Parathyroid adenoma (tissue), 2 donors: ENCODE measurements around the gene TMEM25.

ENCODE experiments used
- H2AFZ ChIP-seq: fragments of 300-600 bp; sonication (generic); one replicate; pipeline ENCODE4 v1.7.0; 2017; ENCODE audit warnings: antibody characterized with exemption, mild to moderate bottlenecking
- H3K27ac ChIP-seq: fragments of 300-600 bp; sonication (generic); one replicate; pipeline ENCODE4 v1.7.0; 2017
- H3K27me3 ChIP-seq: fragments of 300-600 bp; sonication (generic); one replicate; pipeline ENCODE4 v1.7.0; 2017; ENCODE audit warnings: low read length; ENCODE audit not compliant: control insufficient read depth, insufficient read depth
- H3K36me3 ChIP-seq: fragments of 300-600 bp; sonication (generic); one replicate; pipeline ENCODE4 v1.7.0; 2017; ENCODE audit warnings: low read length; ENCODE audit not compliant: control insufficient read depth, insufficient read depth
- H3K4me1 ChIP-seq: fragments of 300-600 bp; sonication (generic); one replicate; pipeline ENCODE4 v1.7.0; 2017; ENCODE audit warnings: control low read depth
- H3K4me2 ChIP-seq: fragments of 300-600 bp; sonication (generic); one replicate; pipeline ENCODE4 v1.7.0; 2017; ENCODE audit warnings: low read length
- H3K4me3 ChIP-seq: fragments of 300-600 bp; sonication (generic); one replicate; pipeline ENCODE4 v1.7.0; 2017; ENCODE audit warnings: low read depth, low read length
- H3K79me2 ChIP-seq: fragments of 300-600 bp; sonication (generic); one replicate; pipeline ENCODE4 v1.7.0; 2017; ENCODE audit warnings: control low read depth
- H3K9ac ChIP-seq: fragments of 300-600 bp; sonication (generic); one replicate; pipeline ENCODE4 v1.7.0; 2017; ENCODE audit warnings: mild to moderate bottlenecking
- H3K9me3 ChIP-seq: fragments of 300-600 bp; sonication (generic); one replicate; pipeline ENCODE4 v1.7.0; 2017; ENCODE audit warnings: low read length; ENCODE audit not compliant: control insufficient read depth
- CTCF ChIP-seq: fragments of 300-600 bp; sonication (generic); IDR thresholded peaks from one replicate; pipeline ENCODE4 v1.7.0; 2017; ENCODE audit warnings: antibody characterized with exemption, mild to moderate bottlenecking
- donor health status: primary hyperparathyroidism.

Gene TMEM25

GRCh38 chr11:118531597-118532084 is 649 bp downstream of the TMEM25 start:
- H3K27ac ChIP-seq = peak overlapping the region; percentile 63
- H3K36me3 ChIP-seq = no peaks in the 10 kb centered on the region
- H3K4me2 ChIP-seq = peak overlapping the region; percentile 66
- peaks cover 9% of the 10 kb centered on the region for H3K4me1 ChIP-seq
- H3K79me2 ChIP-seq = no peaks in the 10 kb centered on the region
- H2AFZ ChIP-seq = peak overlapping the region; percentile 81
- TF ChIP-seq CTCF = no peak
- peak overlapping the region; percentile 65 for H3K4me3 ChIP-seq
- no peak overlapping the region for H3K9ac ChIP-seq
- no peaks in the 10 kb centered on the region for H3K27me3 ChIP-seq
- no peaks in the 10 kb centered on the region for H3K9me3 ChIP-seq

- Histone ChIP-seq H3K27ac (peak overlapping the region; percentile 63), H3K9ac (no peak overlapping the region), H3K4me3 (no peak overlapping the region), H3K9me3 (no peaks in the 10 kb centered on the region), H3K4me2 (peak overlapping the region; percentile 66), H3K36me3 (no peaks in the 10 kb centered on the region), H3K79me2 (no peaks in the 10 kb centered on the region), H3K27me3 (no peaks in the 10 kb centered on the region), H3K4me1 (peaks cover 7% of the 10 kb centered on the region), H2AFZ (no peak overlapping the region)
- TF ChIP-seq CTCF = no peak
Measured at GRCh38 chr11:118532091-118532490, 1.1 kb downstream of the TMEM25 start.

- no peak overlapping the region for H3K4me3 ChIP-seq
- H3K4me2 ChIP-seq = no peak overlapping the region
- TF ChIP-seq CTCF = no peak
- H3K27ac ChIP-seq = no peak overlapping the region
- no peaks in the 10 kb centered on the region for H3K9me3 ChIP-seq
- H3K79me2 ChIP-seq = no peaks in the 10 kb centered on the region
- no peaks in the 10 kb centered on the region for H3K36me3 ChIP-seq
- no peak overlapping the region for H3K9ac ChIP-seq
- peaks cover 6% of the 10 kb centered on the region for H3K4me1 ChIP-seq
- no peaks in the 10 kb centered on the region for H3K27me3 ChIP-seq
- no peak overlapping the region for H2AFZ ChIP-seq
Measured at GRCh38 chr11:118532852-118533768, 2.1 kb downstream of the TMEM25 start.

GRCh38 chr11:118533769-118534729 is 3.1 kb downstream of the TMEM25 start:
- no peak for TF ChIP-seq CTCF
- H3K27me3 ChIP-seq = no peaks in the 10 kb centered on the region
- H2AFZ ChIP-seq = no peak overlapping the region
- H3K27ac ChIP-seq = no peak overlapping the region
- H3K36me3 ChIP-seq = no peaks in the 10 kb centered on the region
- no peak overlapping the region for H3K4me2 ChIP-seq
- no peak overlapping the region for H3K9ac ChIP-seq
- H3K4me3 ChIP-seq = no peak overlapping the region
- no peaks in the 10 kb centered on the region for H3K79me2 ChIP-seq
- no peaks in the 10 kb centered on the region for H3K9me3 ChIP-seq
- peaks cover 6% of the 10 kb centered on the region for H3K4me1 ChIP-seq
